ENCODE data around the gene SMCP. TPM values are rescaled to one million over a fixed set of nuclear protein-coding genes. Genes with fewer than 3 reads are reported as not detected.

Gene SMCP
- total and polyA plus RNA-seq, 2 donors (not counting 1 experiment from before 2014, with no cell fraction given): not detected

DNA sequence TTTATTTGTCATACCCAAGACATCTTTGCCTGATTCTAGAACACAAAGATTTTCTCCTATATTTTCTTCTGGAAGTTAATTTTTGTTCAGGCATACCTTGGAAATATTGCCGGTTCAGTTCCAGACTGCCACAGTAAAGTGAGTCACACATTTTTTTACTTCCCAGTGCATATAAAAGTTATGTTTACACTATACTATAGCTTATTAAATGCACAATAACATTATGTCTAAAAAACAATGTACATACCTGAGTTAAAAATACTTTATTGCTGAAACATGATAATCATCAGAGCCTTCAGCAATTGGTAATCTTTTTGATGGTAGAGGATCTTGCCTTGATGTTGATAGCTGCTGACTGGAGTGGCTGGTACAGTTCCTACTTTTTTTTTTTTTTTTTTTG lies 10.0 kb downstream of the SMCP start:
- POLR2A ChIA-PET: no interaction called here
- no peaks in the 10 kb centered on the region for H3K9me3 Mint-ChIP-seq (ENCODE audit: insufficient read depth)
- Histone ChIP-seq H3K9me3 (ENCODE audit: control extremely low read depth in 1 of 3, control insufficient read depth in 2 of 3, insufficient read depth in 1 of 3, low read length in 2 of 3) (peaks cover 0 to 3% (median 0%) of the 10 kb centered on the region in 3 donors), H3K4me3 (ENCODE audit: control extremely low read depth in 1 of 5, extremely low read depth in 1 of 5, insufficient read depth in 1 of 5, low read depth in 2 of 5, low read length in 4 of 5) (no peak overlapping the region), H3K27ac (ENCODE audit: low read length in 2 of 2) (no peak overlapping the region), H3K27me3 (replicated peaks in 1 of 4; ENCODE audit: control extremely low read depth in 1 of 4, control insufficient read depth in 3 of 4, insufficient read depth in 4 of 4, low read length in 3 of 4) (peaks cover 0 to 2% (median 1%) of the 10 kb centered on the region in 4 experiments), H3K4me1 (ENCODE audit: control insufficient read depth in 2 of 2, insufficient read depth in 2 of 2, low read length in 2 of 2) (no peaks in the 10 kb centered on the region), H4K20me1 (ENCODE audit: control insufficient read depth, insufficient read depth, low read length, poor library complexity, severe bottlenecking) (no peaks in the 10 kb centered on the region), H3K4me2 (replicated peaks; ENCODE audit: low read depth, low read length, poor library complexity, severe bottlenecking) (no peak overlapping the region), H3K79me2 (ENCODE audit: control insufficient read depth, insufficient read depth, low read length) (no peaks in the 10 kb centered on the region), H3K9ac (ENCODE audit: low read length) (no peak overlapping the region), H2AFZ (ENCODE audit: insufficient read depth, low read depth, low read length, poor library complexity, severe bottlenecking) (no peak overlapping the region), H3K36me3 (replicated peaks in 1 of 2; ENCODE audit: control extremely low read depth in 1 of 2, control insufficient read depth in 1 of 2, extremely low read depth in 1 of 2, insufficient read depth in 2 of 2, low read length in 1 of 2) (no peaks in the 10 kb centered on the region)
- H3K27me3 Mint-ChIP-seq: peaks cover 24% of the 10 kb centered on the region
- no peaks in the 10 kb centered on the region for H3K4me1 Mint-ChIP-seq
- H3K4me3 Mint-ChIP-seq: no peak overlapping the region
- no peak for ATAC-seq (ENCODE audit: low read depth)
- no peak overlapping the region for H3K27ac Mint-ChIP-seq
- no CpG with 5 or more reads among the region's 1 CpG for WGBS (ENCODE audit: insufficient coverage)
- CTCF ChIA-PET: no interaction called here
- DNase-seq: no peak
- intact Hi-C loops (cut with micrococcal nuclease): no loop called here
- TF ChIP-seq, protein P1, sequence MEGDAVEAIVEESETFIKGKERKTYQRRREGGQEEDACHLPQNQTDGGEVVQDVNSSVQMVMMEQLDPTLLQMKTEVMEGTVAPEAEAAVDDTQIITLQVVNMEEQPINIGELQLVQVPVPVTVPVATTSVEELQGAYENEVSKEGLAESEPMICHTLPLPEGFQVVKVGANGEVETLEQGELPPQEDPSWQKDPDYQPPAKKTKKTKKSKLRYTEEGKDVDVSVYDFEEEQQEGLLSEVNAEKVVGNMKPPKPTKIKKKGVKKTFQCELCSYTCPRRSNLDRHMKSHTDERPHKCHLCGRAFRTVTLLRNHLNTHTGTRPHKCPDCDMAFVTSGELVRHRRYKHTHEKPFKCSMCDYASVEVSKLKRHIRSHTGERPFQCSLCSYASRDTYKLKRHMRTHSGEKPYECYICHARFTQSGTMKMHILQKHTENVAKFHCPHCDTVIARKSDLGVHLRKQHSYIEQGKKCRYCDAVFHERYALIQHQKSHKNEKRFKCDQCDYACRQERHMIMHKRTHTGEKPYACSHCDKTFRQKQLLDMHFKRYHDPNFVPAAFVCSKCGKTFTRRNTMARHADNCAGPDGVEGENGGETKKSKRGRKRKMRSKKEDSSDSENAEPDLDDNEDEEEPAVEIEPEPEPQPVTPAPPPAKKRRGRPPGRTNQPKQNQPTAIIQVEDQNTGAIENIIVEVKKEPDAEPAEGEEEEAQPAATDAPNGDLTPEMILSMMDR (IDR thresholded peaks at IDR 0.05): no peak
- no peak for TF ChIP-seq EZH2 (IDR thresholded peaks at IDR 0.05; ENCODE audit: borderline replicate concordance, insufficient read depth, low read depth, low read length, poor library complexity, severe bottlenecking)

DNA sequence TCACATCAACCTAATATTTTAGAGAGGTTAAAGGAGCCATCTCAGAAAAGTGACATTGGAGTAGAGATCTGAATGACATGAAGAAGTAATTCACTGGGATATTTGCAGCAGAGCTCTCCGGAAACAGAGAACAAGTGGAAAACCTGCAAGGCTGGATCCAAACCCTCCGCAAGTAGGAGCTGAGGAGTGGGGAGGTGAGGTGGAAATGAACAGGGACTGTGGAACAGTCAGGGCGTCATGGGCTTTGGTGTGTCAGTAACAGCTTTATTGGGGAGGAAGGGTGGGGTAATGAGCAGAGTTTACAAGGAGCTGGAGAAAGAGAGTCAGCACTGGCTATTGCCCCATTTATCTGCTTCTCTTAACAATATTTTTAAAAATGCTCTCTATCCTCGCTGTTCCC lies 20.9 kb downstream of the SMCP start:
- Histone ChIP-seq H3K4me3 (ENCODE audit: control extremely low read depth in 1 of 5, extremely low read depth in 1 of 5, insufficient read depth in 1 of 5, low read depth in 2 of 5, low read length in 4 of 5) (no peak overlapping the region), H3K4me2 (replicated peaks; ENCODE audit: low read depth, low read length, poor library complexity, severe bottlenecking) (no peak overlapping the region), H4K20me1 (ENCODE audit: control insufficient read depth, insufficient read depth, low read length, poor library complexity, severe bottlenecking) (no peaks in the 10 kb centered on the region), H3K9ac (ENCODE audit: low read length) (no peak overlapping the region), H2AFZ (ENCODE audit: insufficient read depth, low read depth, low read length, poor library complexity, severe bottlenecking) (no peak overlapping the region), H3K36me3 (replicated peaks in 1 of 2; ENCODE audit: control extremely low read depth in 1 of 2, control insufficient read depth in 1 of 2, extremely low read depth in 1 of 2, insufficient read depth in 2 of 2, low read length in 1 of 2) (no peaks in the 10 kb centered on the region), H3K27me3 (replicated peaks in 1 of 4; ENCODE audit: control extremely low read depth in 1 of 4, control insufficient read depth in 3 of 4, insufficient read depth in 4 of 4, low read length in 3 of 4) (peaks cover 0 to 8% (median 3%) of the 10 kb centered on the region in 4 experiments), H3K79me2 (ENCODE audit: control insufficient read depth, insufficient read depth, low read length) (no peaks in the 10 kb centered on the region), H3K9me3 (ENCODE audit: control extremely low read depth in 1 of 3, control insufficient read depth in 2 of 3, insufficient read depth in 1 of 3, low read length in 2 of 3) (no peaks in the 10 kb centered on the region), H3K27ac (ENCODE audit: low read length in 2 of 2) (no peak overlapping the region), H3K4me1 (ENCODE audit: control insufficient read depth in 2 of 2, insufficient read depth in 2 of 2, low read length in 2 of 2) (no peaks in the 10 kb centered on the region)
- Mint-ChIP-seq H3K9me3 (ENCODE audit: insufficient read depth) (no peaks in the 10 kb centered on the region), H3K4me3 (no peak overlapping the region), H3K4me1 (no peaks in the 10 kb centered on the region), H3K27me3 (peaks cover 39% of the 10 kb centered on the region), H3K27ac (no peak overlapping the region)
- TF ChIP-seq EZH2 (IDR thresholded peaks at IDR 0.05; ENCODE audit: borderline replicate concordance, insufficient read depth, low read depth, low read length, poor library complexity, severe bottlenecking): no peak
- TF ChIP-seq, protein P1 (IDR thresholded peaks at IDR 0.05): no peak
- CTCF ChIA-PET: interaction anchor here (1.0 kb wide), 1 partner anchor 9 kb away, joined by 3 read pairs; no protein-coding TSS in a partner anchor
- DNase-seq (no peak), ATAC-seq (ENCODE audit: low read depth) (no peak)
- POLR2A ChIA-PET: no interaction called here
- intact Hi-C loops (cut with micrococcal nuclease): no loop called here
- WGBS (ENCODE audit: insufficient coverage): 85% methylated on average over 3 of the region's 4 CpGs
